ENCODE measurements around the gene CAPN2. TPM values are rescaled to one million over a fixed set of nuclear protein-coding genes. Genes with fewer than 3 reads are reported as not detected.
"Not testable (repeated sequence)": the region's sequence is repeated elsewhere in the genome, so short reads cannot be mapped to it uniquely, and the experiment has no call there.

The CAPN2 gene
- total RNA-seq, 1 donor from 2014 or later: 151 TPM

GRCh38 chr1:223738465-223739365 lies 26.4 kb downstream of the CAPN2 start:
- DNase-seq (ENCODE audit: low spot score): peak; percentile 56

GRCh38 chr1:223739366-223740037 lies 27.2 kb downstream of the CAPN2 start:
- peak; percentile 64 for DNase-seq (ENCODE audit: low spot score)

GRCh38 chr1:223740038-223740736 lies 27.8 kb downstream of the CAPN2 start:
- DNase-seq (ENCODE audit: low spot score): not testable (repeated sequence)

GRCh38 chr1:223741861-223742260 lies 29.5 kb downstream of the CAPN2 start:
- DNase-seq (ENCODE audit: low spot score): no peak

GRCh38 chr1:223742856-223743517 lies 30.6 kb downstream of the CAPN2 start:
- DNase-seq (ENCODE audit: low spot score): no peak

- no peak for DNase-seq (ENCODE audit: low spot score)
Measured at GRCh38 chr1:223745731-223746130, 33.4 kb downstream of the CAPN2 start.

GRCh38 chr1:223747838-223748335 lies 35.5 kb downstream of the CAPN2 start:
- DNase-seq (ENCODE audit: low spot score): peak; percentile 20

GRCh38 chr1:223748405-223748772 lies 36.0 kb downstream of the CAPN2 start:
- DNase-seq (ENCODE audit: low spot score): peak; percentile 17

- DNase-seq (ENCODE audit: low spot score): peak; percentile 75
Measured at GRCh38 chr1:223748773-223749733, 36.7 kb downstream of the CAPN2 start.

- DNase-seq (ENCODE audit: low spot score): no peak
Measured at GRCh38 chr1:223750730-223751570, 38.6 kb downstream of the CAPN2 start.

- DNase-seq (ENCODE audit: low spot score): no peak
Measured at GRCh38 chr1:223751696-223752095, 39.4 kb downstream of the CAPN2 start.

- no peak for DNase-seq (ENCODE audit: low spot score)
Measured at GRCh38 chr1:223752721-223753515, 40.6 kb downstream of the CAPN2 start.

- DNase-seq (ENCODE audit: low spot score): no peak
Measured at GRCh38 chr1:223754681-223755431, 42.5 kb downstream of the CAPN2 start.

- no peak for DNase-seq (ENCODE audit: low spot score)
Measured at GRCh38 chr1:223755432-223755792, 43.1 kb downstream of the CAPN2 start.

- no peak for DNase-seq (ENCODE audit: low spot score)
Measured at GRCh38 chr1:223755992-223756775, 43.8 kb downstream of the CAPN2 start.

- DNase-seq (ENCODE audit: low spot score): no peak
Measured at GRCh38 chr1:223756806-223757700, 44.7 kb downstream of the CAPN2 start.

Data from umbilical cord (tissue), 2 donors.